Epithelial cell of prostate (primary cell): ENCODE measurements around the gene GEMIN2.
"Not testable (repeated sequence)": the region's sequence is repeated elsewhere in the genome, so short reads cannot be mapped to it uniquely, and the experiment has no call there.

ENCODE experiments used
- DNase-seq: peaks from one replicate; pipeline ENCODE4 v3.0.0-alpha.2; 2011; ENCODE audit warnings: low read depth, low spot score
- H3K27ac ChIP-seq: fragments of 450-650 bp; 2 replicates; pipeline ENCODE4 v1.5.1; 2017; ENCODE audit warnings: mild to moderate bottlenecking

Gene GEMIN2, protein sequence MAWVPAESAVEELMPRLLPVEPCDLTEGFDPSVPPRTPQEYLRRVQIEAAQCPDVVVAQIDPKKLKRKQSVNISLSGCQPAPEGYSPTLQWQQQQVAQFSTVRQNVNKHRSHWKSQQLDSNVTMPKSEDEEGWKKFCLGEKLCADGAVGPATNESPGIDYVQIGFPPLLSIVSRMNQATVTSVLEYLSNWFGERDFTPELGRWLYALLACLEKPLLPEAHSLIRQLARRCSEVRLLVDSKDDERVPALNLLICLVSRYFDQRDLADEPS

DNA sequence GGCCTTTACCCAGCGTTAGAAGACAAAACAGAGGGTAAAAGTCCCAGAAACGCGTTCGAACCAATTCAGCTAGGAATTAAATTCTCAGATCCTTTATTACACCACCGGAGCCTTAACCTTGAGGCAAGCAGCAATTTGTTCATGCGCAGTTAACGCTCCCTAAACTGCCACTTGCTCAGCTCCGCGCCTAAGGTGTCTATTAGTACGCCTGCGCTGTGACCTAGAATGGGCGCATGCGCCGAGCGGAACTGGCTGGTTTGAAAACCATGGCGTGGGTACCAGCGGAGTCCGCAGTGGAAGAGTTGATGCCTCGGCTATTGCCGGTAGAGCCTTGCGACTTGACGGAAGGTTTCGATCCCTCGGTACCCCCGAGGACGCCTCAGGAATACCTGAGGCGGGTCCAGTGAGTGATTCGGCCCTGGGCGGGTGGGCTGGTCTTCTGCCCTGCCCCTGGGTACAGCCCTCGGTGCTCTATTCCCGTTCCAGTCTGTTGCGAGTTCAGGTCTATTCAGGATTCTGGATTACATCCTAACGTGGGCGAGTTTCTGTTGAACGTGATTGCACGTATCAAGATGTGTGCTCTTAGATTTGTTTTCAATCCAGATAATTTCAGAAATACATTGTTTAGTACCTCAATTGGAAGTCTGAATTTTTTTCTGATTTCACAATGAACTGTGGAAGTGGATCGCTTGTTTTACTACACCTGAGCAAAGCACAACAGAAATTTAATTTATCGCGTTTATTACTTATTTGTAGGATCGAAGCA, at the start of gene GEMIN2:
Gene GEMIN2, plus strand, starts transcription at position 251 of the 766 bp plus-strand sequence. Its CDS starts 16 bp downstream, at position 267.
- H3K27ac ChIP-seq: peak within 1 kb of the TSS; percentile 52
- peak; percentile 70 for DNase-seq

DNA sequence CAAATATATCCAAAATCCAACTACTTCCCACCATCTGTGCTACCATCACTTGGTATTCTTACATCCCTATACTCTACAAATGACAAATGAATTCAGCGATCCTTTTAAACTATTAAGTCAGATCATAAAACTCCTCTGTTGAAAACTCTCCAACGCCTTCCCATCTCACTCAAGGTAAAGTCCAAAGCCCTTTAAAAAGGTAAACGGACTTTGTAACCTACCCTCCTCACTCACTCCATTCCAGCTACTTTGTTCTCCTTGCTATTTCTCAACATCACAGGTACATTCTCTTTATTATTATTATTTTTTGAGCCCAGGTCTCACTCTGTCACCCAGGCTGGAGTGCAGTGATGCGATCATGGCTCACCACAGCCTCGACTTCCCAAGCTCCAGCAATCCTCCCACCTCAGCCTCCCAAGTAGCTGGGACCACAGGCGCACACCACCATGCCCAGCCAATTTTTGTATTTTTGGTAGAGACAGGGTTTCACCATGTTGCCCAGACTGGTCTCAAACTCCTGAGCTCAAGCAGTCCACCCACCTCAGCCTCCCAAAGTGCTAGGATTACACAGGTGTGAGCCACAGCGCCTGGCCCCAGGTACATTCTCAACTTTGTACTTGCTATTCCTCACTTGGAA, 44.8 kb upstream of the GEMIN2 start:
- not testable (repeated sequence) for H3K27ac ChIP-seq, DNase-seq

GRCh38 chr14:39069923-39070322, 44.2 kb upstream of the GEMIN2 start:
- no peak for DNase-seq
- H3K27ac ChIP-seq: no peak overlapping the region

GRCh38 chr14:39071096-39071495, 43.0 kb upstream of the GEMIN2 start:
- no peak for DNase-seq
- H3K27ac ChIP-seq: no peak overlapping the region

- H3K27ac ChIP-seq: no peak overlapping the region
- no peak for DNase-seq
Observed at GRCh38 chr14:39080886-39081285, 33.2 kb upstream of the GEMIN2 start.

DNA sequence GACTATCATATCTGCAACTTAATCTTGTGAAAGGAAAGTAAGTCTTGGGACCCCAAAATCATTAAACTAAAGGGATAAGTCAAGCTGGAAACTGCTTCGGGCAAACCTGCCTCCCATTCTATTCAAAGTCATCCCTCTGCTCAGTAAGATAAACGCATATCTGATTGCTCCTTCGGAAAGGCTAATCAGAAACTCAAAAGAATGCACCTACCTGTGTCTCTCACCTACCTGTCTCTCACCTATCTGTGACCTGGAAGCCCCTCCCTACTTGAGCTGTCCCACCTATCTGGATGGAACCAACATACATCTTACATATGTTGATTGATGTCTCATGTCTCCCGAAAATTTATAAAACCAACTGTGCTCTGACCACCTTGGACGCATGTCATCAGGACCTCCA, 31.0 kb upstream of the GEMIN2 start:
- no peak for DNase-seq
- H3K27ac ChIP-seq: no peak overlapping the region

DNA sequence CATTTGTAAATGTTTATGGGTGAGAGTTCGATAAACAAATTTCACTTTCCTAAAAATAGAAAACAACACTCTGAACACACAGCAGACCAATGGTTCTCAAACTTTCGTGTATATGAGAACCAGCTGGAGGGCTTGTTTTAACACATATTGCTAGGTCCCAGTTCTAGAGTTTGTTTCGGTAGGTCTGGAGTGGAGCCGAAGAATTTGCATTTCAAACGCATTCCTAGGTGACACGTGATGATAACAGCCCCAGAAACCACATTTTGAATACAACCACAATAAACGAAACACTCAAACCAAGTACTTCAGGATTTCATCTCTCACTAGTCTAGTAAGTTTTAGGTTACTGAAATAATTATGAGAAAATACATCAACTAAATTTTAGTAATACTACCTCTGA, 28.2 kb upstream of the GEMIN2 start:
- no peak overlapping the region for H3K27ac ChIP-seq
- no peak for DNase-seq

GRCh38 chr14:39087493-39087892, 26.6 kb upstream of the GEMIN2 start:
- no peak for DNase-seq
- no peak overlapping the region for H3K27ac ChIP-seq

DNA sequence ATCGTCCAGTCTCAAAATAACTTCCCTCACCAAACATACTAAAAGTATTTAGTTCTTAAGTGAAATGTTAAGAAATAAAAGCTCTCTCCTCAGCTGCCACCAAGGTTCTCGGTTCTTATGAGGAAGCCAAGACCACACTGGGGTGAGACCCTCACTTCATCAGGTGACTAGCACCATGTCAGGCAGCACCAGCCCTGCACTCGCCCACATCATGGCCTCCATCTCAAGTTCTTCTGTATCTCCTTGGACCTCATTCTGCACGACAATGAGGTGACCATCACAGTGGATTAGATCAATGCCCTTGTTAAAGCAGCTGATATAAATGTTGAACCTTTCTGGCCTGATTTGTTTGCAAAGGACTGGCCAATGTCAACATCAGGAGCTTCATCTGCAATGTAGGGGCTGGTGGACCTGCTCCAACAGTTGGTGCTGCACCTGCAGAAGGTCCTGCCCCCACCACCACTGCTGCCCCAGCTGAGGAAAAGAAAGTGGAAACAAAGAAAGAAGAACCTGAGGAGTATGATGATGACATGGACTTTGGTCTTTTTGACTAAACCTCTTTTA, 23.5 kb upstream of the GEMIN2 start:
- no peak for DNase-seq
- no peak overlapping the region for H3K27ac ChIP-seq

DNA sequence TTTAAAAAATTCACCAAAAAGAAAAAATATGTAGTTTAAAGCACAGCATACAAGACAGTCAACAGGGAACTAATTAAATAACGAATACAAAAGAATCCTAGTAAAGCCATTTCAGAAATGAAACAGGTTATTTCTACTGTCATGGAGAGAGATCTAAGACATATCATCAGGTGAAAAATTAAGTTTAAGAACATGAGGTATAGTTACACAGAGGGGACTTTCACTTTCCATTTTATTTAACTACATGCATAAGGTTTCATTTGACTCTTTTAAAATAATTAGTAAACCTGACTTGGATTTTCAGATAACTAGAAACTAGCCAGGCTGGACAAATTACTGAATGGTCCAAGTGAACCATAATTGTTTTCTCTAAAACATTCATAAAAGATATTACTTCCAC, 22.4 kb upstream of the GEMIN2 start:
- H3K27ac ChIP-seq: no peak overlapping the region
- no peak for DNase-seq

DNA sequence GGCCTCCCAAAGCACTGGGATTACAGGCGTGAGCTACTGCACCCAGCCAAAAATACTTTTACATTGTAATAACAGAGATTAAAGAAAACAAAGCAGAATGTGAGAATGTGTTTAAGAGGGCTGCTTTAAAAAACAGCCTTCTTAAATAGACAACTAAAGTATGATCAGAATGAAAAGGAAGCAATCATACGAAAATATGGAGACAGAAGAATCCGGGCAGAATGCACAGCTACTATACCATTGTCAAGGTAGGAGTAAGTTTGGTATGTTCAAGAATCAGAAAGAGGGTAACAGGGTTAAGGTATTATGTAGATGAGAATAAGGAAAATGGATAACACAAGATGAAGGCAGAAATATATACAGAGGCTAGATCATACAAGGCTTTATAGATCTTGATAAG, 19.6 kb upstream of the GEMIN2 start:
- no peak overlapping the region for H3K27ac ChIP-seq
- no peak for DNase-seq

DNA sequence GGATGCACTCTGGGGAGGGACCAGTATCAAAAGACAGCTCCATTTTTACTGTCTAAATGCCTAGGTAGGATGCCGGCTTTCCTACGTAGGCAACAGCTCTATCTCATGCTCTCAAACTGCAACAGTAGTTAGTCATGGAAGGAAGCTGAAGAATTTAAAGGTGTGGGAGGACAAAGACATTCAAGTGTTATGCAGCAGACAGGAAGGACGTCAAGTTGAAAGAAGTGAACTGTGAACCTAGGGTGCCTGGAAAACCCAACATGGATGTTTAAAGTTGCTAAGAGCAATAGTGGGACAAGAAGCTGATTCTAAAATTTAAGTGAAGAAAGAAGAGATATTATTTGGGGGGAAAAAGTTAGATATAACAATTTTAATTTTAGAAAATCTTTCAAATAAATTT, 17.0 kb upstream of the GEMIN2 start:
- DNase-seq: no peak
- H3K27ac ChIP-seq: peak overlapping the region; percentile 52

DNA sequence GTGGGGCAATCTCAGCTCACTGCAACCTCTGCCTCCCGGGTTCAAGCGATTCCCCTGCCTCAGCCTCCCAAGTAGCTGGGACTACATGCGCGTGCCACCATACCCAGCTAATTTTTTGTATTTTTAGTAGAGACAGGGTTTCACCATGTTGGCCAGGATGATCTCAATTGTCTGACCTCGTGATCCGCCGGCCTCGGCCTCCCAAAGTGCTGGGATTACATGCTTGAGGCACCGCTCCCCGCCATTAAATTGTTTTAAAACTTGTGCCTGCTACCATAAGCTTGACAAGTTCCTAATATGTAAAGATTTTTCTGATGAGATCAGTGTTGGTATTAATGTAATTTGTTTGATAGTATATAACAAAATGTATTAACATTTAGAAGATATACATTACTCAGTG, 14.9 kb upstream of the GEMIN2 start:
- not testable (repeated sequence) for H3K27ac ChIP-seq, DNase-seq

GRCh38 chr14:39099748-39100147, 14.4 kb upstream of the GEMIN2 start:
- DNase-seq: no peak
- no peak overlapping the region for H3K27ac ChIP-seq

DNA sequence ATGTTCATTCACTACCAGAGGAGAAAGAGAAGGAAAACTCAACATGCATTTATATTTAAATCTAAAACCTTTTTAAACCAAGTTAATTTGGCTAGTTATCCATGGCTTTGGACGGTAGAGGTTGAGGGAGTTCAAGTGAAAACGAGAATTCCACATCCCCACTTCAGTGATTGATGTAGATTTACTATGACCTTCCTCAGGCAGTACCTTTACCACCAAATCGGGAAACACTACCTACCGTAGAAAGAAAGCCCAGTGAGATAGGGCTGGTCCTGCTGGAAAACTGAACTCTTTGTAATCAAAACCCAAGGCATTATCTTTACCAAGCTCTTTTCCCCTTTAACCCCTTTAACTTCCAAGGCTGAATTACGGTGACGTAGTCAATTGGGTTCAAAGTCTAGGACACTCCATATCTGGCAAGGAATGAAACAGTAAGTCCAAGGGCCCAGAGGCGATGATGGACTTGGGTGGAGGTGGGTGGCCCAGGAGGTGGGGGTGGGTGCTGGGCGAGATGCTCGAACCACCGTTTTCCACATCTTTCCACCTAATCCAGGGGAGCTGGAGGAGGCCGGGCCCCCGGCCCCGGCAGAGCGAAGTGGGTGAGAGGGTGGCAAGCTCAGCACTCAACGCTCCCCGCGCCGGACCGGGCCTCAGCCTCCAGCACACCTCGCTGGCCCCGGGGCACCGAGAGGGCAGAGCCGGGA, 11.7 kb upstream of the GEMIN2 start:
- H3K27ac ChIP-seq: peak overlapping the region; percentile 83
- DNase-seq: no peak

DNA sequence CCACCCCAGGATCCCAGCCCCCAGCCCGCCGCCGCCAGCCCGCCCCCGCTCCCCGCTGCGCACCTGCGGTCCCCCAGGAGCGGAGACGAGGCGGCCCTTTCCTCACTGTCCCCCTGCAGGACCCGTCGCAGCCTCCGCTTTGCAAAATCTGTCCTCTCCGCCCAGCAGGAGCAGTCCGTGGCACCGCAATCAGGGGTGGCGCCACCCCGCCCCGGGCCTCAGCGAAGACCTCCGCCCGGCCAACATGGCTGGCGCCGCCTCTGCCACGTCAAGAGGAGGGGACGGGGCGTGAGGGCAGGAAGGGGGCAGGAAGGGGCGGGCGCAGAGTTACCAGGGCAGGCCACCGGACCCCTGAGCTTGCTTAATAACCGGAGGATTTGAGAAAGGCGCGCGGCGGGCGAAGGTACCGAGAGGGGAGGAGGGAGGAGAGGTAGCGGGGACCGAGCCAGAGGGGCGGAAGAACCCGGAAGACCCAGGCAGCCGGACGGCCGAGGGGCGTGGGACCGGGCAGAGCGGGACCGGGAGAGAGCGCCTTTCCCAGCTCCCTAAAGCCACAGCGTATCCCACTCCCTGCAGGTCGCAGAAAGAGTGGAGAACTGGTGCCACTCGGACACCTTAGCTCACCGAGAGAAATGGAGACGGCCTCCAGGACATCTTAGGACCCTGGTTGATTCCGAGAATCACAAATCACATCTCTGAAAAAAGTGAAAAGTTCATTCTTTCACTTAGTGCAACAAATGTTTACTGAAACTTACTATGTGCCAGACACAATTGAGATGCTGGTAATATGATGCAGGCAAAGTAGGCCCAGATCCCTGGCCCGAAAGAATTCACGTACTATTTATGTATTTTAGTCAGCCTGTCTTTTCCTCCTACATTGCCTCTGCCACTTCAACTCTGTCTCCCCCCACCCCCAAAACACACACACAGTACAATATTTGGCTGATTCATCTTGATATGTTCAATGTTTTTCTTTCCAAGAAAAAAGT, 10.9 kb upstream of the GEMIN2 start, which contains the start of gene SEC23A:
Gene SEC23A, minus strand, starts transcription at position 267 of the 989 bp plus-strand sequence. CDS start 7,117 bp downstream, outside the sequence.
- DNase-seq: no peak
- peak within 1 kb of the TSS; percentile 83 for H3K27ac ChIP-seq

- DNase-seq: not testable (repeated sequence)
- peak overlapping the region; percentile 83 for H3K27ac ChIP-seq
Observed at GRCh38 chr14:39104078-39104801, 9.9 kb upstream of the GEMIN2 start.

- no peak for DNase-seq
- H3K27ac ChIP-seq: no peak overlapping the region
Observed at GRCh38 chr14:39107591-39107996, 6.5 kb upstream of the GEMIN2 start.
